ENCODE measurements around the gene PPP1R12B.

PPP1R12B gene, protein sequence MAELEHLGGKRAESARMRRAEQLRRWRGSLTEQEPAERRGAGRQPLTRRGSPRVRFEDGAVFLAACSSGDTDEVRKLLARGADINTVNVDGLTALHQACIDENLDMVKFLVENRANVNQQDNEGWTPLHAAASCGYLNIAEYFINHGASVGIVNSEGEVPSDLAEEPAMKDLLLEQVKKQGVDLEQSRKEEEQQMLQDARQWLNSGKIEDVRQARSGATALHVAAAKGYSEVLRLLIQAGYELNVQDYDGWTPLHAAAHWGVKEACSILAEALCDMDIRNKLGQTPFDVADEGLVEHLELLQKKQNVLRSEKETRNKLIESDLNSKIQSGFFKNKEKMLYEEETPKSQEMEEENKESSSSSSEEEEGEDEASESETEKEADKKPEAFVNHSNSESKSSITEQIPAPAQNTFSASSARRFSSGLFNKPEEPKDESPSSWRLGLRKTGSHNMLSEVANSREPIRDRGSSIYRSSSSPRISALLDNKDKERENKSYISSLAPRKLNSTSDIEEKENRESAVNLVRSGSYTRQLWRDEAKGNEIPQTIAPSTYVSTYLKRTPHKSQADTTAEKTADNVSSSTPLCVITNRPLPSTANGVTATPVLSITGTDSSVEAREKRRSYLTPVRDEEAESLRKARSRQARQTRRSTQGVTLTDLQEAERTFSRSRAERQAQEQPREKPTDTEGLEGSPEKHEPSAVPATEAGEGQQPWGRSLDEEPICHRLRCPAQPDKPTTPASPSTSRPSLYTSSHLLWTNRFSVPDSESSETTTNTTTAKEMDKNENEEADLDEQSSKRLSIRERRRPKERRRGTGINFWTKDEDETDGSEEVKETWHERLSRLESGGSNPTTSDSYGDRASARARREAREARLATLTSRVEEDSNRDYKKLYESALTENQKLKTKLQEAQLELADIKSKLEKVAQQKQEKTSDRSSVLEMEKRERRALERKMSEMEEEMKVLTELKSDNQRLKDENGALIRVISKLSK

DNA sequence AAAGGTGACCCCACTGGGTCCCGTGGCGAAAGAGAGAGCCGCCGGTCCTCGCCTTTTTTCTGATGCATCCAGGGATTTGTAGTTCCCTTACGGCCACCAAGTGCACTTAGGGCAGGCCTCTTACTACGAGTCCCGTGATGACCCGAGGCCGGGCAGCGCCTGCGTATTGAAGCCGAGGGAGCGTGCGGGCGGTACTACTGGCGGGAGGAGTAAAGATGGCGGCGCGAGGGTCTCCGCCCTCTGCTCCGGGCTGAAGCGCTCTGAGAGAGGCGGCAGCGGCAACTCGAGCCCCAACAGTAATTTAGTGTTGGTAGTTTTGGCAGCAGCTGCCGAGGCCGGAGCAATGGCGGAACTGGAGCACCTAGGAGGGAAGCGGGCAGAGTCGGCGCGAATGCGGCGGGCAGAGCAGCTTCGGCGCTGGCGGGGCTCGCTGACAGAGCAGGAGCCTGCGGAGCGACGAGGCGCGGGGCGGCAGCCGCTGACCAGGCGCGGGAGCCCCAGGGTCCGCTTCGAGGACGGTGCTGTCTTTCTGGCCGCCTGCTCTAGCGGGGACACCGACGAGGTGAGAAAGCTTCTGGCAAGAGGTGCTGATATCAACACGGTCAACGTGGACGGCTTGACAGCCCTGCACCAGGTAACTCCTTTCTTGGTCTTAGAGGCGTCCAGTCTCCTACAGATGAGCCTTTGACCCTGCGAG, at the start of gene PPP1R12B:
TSS of gene PPP1R12B (plus strand) at position 191 of the 697 bp plus-strand sequence. CDS start at position 344, 153 bp downstream.
- DNase-seq (ENCODE audit: low read depth in 2 of 2) = peak; percentile 94

- DNase-seq (ENCODE audit: low read depth in 2 of 2) = no peak
Measured at GRCh38 chr1:202302166-202302565, 46.3 kb upstream of the PPP1R12B start.

GRCh38 chr1:202304375-202304774, 44.1 kb upstream of the PPP1R12B start:
- no peak for DNase-seq (ENCODE audit: low read depth in 2 of 2)

- no peak for DNase-seq (ENCODE audit: low read depth in 2 of 2)
Measured at GRCh38 chr1:202305168-202305567, 43.3 kb upstream of the PPP1R12B start.

GRCh38 chr1:202306535-202307345, 41.8 kb upstream of the PPP1R12B start:
- DNase-seq (ENCODE audit: low read depth in 2 of 2) = no peak

- no peak for DNase-seq (ENCODE audit: low read depth in 2 of 2)
Measured at GRCh38 chr1:202310071-202310725, 38.3 kb upstream of the PPP1R12B start.

- DNase-seq (ENCODE audit: low read depth in 2 of 2) = no peak
Measured at GRCh38 chr1:202310746-202311145, 37.8 kb upstream of the PPP1R12B start.

DNA sequence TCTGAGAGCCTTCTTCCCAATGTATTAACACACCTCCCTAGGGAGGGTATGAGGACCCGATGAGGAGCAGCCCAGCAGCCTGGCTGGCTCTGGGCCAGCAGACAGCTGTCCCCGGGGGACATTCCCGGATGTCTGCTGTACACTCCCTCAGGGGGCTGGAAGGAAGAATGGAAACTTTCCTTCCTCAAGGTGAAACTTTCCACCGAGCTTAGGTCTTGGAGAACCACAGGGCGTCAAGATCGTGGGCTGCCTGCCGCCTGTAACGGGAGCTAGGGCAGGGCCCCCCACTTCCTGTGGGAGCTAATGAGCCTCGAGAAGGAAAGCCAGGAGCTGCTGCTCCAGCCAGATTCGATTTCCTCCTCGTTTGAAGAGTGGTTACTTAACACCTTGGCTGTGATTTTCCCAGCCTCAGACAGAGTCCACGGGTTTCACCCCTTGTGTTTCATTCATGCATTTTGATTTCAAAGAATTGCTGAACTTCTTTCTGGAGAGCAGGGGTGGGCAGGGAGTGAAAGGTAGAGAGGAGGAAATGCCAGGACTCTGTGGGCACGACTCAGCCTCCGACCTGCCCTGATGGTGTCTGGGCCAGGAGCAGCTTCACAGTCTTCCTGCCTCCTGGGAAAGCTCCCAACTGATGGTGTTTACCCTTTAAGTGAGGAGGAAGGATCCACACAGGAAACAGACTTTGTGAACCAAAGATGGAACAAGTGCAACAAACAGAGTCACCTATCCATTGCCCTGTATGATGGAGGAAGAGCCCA, 36.4 kb upstream of the PPP1R12B start:
- DNase-seq (ENCODE audit: low read depth in 2 of 2) = no peak

DNA sequence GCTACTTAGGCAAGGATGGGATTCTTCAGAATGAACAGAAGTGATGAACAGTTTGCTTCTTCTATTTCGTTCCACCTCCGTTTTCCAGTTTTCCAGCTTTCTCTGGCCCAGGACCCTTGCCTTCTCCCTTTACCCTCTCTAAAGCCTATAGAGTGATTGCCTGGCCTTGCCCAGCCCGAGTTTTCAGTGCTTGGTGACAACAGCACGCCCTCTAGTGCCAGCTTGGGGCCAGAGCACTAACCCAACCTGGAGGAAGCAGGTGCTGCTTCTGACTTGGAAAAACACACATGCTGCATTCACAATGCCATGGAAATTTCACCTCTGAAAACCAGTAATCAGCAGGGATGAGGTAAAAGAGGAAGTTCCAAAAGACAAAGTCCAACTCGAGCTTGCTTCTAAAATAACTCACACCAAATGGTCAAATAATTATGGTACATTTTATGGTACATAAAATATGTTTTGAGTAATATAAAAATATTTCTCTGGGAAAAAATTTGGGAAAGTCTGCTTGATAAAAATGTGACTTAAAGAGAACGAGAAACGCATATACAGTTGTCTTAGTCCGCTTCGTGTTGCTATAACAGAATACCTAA, 32.8 kb upstream of the PPP1R12B start:
- DNase-seq (ENCODE audit: low read depth in 2 of 2) = peak; percentile 55 to 57

GRCh38 chr1:202316186-202316585, 32.3 kb upstream of the PPP1R12B start:
- no peak for DNase-seq (ENCODE audit: low read depth in 2 of 2)

GRCh38 chr1:202317941-202318925, 30.3 kb upstream of the PPP1R12B start:
- no peak for DNase-seq (ENCODE audit: low read depth in 2 of 2)

DNA sequence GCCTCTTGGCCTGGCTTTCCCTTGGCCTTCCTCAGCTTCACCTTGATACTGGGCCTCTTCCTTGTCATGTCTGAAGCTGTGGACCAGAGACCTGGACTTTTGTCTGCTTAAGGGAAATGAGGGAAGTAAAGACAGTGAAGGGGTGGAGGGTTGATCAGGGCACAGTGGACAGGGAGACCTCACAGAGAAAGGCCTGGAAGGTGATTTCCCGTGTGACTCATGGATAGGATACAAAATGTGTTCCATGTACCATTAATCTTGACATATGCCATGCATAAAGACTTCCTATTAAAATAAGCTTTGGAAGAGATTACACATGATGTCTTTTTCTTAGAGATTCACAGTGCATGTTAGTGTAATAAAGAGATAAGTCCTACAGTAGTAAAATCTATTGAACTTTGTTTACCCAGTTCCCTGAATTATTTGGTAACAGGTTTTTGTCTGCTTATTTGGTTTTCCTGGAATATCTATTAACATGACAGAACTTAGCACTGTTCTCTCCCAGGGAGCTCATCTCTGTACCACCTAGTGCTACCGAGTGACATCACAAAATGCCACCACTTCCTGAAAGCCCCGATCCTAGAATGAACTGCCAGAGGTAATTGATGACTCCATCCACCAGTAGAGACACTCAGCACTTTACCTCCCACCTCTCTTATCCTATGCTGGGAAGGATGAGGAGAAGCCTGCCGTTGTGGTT, 29.0 kb upstream of the PPP1R12B start:
- DNase-seq (ENCODE audit: low read depth in 2 of 2) = no peak

DNA sequence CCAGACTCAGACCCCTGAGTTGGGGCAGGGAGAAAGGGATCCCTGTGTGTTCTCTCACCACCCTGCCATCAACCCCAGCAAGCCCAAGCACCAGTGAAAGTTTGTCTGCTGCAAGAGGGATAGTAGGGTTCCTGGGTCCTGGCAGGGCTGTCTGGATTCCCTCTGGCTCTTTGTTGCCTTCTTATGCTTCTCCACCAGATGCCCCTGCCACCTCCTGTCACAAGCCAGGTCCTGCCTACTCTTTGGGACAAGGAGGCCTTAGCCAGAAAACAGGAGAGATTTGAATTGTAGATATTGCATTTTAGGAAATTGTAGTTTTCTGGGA, 28.5 kb upstream of the PPP1R12B start:
- no peak for DNase-seq (ENCODE audit: low read depth in 2 of 2)

DNA sequence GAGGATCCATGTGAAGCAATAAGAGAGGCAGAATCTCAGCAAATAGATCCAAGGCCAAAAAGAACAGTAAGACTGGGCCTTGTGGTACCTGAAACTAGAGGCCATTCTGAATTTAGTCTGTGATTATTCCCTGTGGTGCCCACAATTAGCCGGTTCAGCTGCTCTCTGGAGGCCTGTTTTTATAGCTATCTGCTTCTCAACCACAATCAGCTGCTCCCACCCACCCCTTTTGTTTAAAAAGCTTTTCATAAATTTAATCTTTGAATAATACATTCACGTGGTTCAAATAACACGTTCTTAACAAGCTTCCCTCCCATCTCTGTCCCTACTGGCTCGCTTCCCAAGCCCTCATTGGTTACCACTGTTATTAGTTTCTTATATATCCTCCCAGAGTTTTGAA, 24.8 kb upstream of the PPP1R12B start:
- no peak for DNase-seq (ENCODE audit: low read depth in 2 of 2)

DNA sequence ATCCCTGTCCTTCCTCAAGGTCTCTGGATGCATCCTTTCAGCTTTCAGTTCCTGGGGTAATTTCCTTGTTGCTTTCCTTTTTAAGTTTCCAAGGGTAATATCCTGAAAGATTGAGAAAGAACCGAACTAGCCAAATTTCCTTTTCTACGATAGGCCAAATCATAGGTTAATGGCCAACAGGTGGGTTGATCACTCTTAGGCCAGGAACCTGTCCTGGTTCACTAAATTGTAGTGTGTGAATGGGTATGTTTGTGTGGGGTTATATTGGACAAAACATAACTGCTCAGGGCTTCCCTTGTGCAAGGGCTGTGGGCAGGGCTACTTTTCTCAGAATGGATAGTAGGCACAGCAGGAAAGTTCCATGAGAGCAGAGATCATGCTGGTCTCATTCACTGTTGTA, 23.9 kb upstream of the PPP1R12B start:
- DNase-seq (ENCODE audit: low read depth in 2 of 2) = no peak

DNA sequence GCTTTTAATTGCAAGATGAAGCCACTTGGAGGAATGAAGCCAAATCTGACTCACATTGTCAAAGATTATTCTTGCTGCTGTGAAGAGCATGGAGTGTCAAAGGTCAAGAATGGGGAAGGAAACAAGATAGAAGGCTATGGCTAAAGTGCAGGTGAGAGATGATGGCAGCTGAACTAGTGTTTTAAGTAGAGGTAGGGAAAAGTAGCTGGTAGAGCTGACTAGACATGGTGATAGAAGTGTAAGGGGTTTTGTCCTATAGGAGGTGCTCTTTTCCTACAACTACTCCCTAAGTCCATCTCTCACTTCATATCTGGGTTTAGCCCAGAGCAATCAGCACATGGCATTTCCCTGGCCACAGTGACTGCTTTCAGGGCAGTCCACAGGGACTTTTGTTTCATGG, 18.6 kb upstream of the PPP1R12B start:
- no peak for DNase-seq (ENCODE audit: low read depth in 2 of 2)

DNA sequence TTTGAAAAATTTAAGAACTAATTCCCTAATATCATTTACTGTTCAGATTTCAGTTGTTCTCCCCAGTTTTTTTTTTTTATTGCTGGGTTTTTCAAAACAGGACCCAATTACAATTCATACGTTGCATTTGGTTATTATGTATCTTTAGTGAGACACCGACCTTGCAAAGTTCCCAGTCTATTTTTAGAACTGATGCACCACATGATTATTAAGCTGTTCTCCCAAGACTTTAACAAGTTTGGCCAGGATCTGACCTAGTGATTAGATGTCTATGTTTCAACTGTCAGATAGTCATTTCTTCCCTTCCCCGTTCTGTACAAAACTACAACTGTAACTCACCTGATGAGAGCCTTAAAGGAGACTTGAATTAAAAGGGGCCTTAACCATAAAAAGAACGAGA, 14.6 kb upstream of the PPP1R12B start:
- DNase-seq (ENCODE audit: low read depth in 2 of 2) = no peak
